Right forelimb (tissue), 1 donor: ENCODE data around the gene CACNA1F.
A peak's percentile ranks its signal among the peaks of the same experiment; 100 is the strongest.
"Not testable (repeated sequence)": the region's sequence is repeated elsewhere in the genome, so short reads cannot be mapped to it uniquely, and the experiment has no call there.

Experiments used
- DNase-seq: peaks from one replicate; pipeline ENCODE4 v3.0.0-alpha.2; 2018

CACNA1F gene

GRCh38 chrX:49192722-49193328 is 40.3 kb downstream of the CACNA1F start:
- DNase-seq, result no peak

GRCh38 chrX:49191574-49192011 is 41.5 kb downstream of the CACNA1F start:
- no peak for DNase-seq

GRCh38 chrX:49190821-49191573 is 42.1 kb downstream of the CACNA1F start:
- peak; percentile 83 for DNase-seq

GRCh38 chrX:49189606-49190005 is 43.5 kb downstream of the CACNA1F start:
- DNase-seq, result no peak

- no peak for DNase-seq
These were observed 44.6 kb downstream of the CACNA1F start for GRCh38 chrX:49188468-49189076.

GRCh38 chrX:49187526-49187925 is 45.6 kb downstream of the CACNA1F start:
- DNase-seq, result no peak

- DNase-seq, result no peak
These were observed 46.1 kb downstream of the CACNA1F start for GRCh38 chrX:49187028-49187394.

GRCh38 chrX:49186125-49187027 is 46.8 kb downstream of the CACNA1F start, which contains the start of gene PRICKLE3:
PRICKLE3 (minus strand) TSS chrX:49186373; CDS start chrX:49186297, 76 bp downstream.
- peak; percentile 64 for DNase-seq

- peak; percentile 70 for DNase-seq
These were observed 48.6 kb downstream of the CACNA1F start for GRCh38 chrX:49184294-49185281.

GRCh38 chrX:49183701-49184281 is 49.3 kb downstream of the CACNA1F start:
- DNase-seq, result no peak

- DNase-seq, result no peak
These were observed 53.8 kb downstream of the CACNA1F start for GRCh38 chrX:49179358-49179757.

- no peak for DNase-seq
These were observed 54.6 kb downstream of the CACNA1F start for GRCh38 chrX:49178537-49178936.

- no peak for DNase-seq
These were observed 55.2 kb downstream of the CACNA1F start for GRCh38 chrX:49177873-49178480.

- no peak for DNase-seq
These were observed 55.8 kb downstream of the CACNA1F start for GRCh38 chrX:49177338-49177833.

- DNase-seq, result no peak
These were observed 56.5 kb downstream of the CACNA1F start for GRCh38 chrX:49176421-49177326.

GRCh38 chrX:49175435-49176274 is 57.5 kb downstream of the CACNA1F start:
- DNase-seq, result no peak

- DNase-seq, result no peak
These were observed 58.4 kb downstream of the CACNA1F start for GRCh38 chrX:49174723-49175122.

- DNase-seq, result not testable (repeated sequence)
These were observed 59.6 kb downstream of the CACNA1F start for GRCh38 chrX:49173544-49173943.
